ENCODE results near the gene SIDT2. TPM values are rescaled to one million over a fixed set of nuclear protein-coding genes. Genes with fewer than 3 reads are reported as not detected.

The SIDT2 gene
- polyA plus RNA-seq, 1 donor from 2014 or later: 11.1 TPM

DNA sequence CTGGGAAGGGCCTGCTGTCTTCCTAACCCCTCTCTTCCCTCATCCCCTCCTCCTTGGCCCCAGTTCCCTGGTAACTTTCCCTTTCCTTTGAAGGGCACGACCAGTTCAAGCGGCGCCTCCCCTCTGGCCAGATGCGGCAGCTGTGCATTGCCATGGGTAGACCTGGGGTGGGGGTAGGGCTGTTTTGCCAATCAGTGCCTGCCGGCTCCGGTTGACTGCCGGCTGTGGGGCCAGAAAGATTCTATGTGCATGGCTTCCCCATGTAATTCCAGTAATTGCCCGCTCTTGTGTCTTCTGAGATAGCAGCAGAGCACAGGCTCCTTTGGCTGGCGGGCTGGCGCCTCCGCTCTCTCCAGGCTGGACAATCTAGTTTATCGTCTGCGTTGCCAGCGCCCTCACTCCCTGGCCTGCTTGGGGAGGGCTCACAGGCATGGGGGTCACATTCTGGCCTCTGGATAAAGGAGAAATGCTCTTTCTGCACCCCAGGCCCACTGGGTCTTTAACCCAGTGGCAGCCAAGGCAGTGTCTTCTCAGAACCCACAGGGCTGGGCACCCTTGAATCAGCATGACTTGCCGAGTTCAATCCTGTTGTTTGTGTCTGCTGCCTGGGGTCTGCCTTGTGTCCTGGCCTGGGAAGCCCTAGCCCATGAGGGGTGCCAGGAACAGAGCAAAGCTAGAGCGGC, 9.4 kb downstream of the SIDT2 start (continued):
- TF ChIP-seq TAF1 (IDR thresholded peaks at IDR 0.05; ENCODE audit: low read depth): no peak

DNA sequence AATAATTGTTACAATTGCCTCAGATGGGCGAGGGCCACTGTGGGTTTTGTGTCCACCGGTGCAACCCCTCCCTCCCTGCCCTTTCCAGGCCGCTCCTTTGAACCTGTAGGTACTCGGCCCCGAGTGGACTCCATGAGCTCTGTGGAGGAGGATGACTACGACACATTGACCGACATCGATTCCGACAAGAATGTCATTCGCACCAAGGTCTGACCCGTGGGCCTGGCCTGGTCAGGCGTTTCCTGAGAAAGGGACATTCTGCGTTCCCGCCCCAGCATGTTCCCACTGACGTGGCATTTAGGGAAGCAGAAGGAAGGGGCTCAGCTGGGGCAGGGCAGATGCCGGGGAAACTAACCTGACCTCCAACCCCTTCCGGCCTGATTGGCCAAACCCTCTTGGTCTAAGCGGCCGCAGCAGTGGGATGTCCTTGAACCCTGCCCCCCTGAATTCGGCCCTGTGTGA, 10.1 kb downstream of the SIDT2 start:
- H2AFZ ChIP-seq (ENCODE audit: low read depth, low read length): no peak overlapping the region
- no peak overlapping the region for H3K27ac ChIP-seq (ENCODE audit: low read length)
- no peaks in the 10 kb centered on the region for H3K9me2 ChIP-seq (ENCODE audit: insufficient read depth, low read length)
- H4K20me1 ChIP-seq (ENCODE audit: insufficient read depth): no peaks in the 10 kb centered on the region
- H3K79me2 ChIP-seq (replicated peaks; ENCODE audit: insufficient read depth, low read length): no peaks in the 10 kb centered on the region
- H3F3A ChIP-seq (ENCODE audit: insufficient read depth, low read length, poor library complexity, severe bottlenecking): no peaks in the 10 kb centered on the region
- TF ChIP-seq, protein P1, sequence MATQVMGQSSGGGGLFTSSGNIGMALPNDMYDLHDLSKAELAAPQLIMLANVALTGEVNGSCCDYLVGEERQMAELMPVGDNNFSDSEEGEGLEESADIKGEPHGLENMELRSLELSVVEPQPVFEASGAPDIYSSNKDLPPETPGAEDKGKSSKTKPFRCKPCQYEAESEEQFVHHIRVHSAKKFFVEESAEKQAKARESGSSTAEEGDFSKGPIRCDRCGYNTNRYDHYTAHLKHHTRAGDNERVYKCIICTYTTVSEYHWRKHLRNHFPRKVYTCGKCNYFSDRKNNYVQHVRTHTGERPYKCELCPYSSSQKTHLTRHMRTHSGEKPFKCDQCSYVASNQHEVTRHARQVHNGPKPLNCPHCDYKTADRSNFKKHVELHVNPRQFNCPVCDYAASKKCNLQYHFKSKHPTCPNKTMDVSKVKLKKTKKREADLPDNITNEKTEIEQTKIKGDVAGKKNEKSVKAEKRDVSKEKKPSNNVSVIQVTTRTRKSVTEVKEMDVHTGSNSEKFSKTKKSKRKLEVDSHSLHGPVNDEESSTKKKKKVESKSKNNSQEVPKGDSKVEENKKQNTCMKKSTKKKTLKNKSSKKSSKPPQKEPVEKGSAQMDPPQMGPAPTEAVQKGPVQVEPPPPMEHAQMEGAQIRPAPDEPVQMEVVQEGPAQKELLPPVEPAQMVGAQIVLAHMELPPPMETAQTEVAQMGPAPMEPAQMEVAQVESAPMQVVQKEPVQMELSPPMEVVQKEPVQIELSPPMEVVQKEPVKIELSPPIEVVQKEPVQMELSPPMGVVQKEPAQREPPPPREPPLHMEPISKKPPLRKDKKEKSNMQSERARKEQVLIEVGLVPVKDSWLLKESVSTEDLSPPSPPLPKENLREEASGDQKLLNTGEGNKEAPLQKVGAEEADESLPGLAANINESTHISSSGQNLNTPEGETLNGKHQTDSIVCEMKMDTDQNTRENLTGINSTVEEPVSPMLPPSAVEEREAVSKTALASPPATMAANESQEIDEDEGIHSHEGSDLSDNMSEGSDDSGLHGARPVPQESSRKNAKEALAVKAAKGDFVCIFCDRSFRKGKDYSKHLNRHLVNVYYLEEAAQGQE (IDR thresholded peaks at IDR 0.05; ENCODE audit: borderline replicate concordance): no peak
- TF ChIP-seq SMC3 (conservative IDR thresholded peaks at IDR 0.05; ENCODE audit: poor library complexity) (no peak), EZH2 (IDR thresholded peaks at IDR 0.05; ENCODE audit: borderline replicate concordance, insufficient read depth, low read length, poor library complexity, severe bottlenecking) (no peak), EP300 (conservative IDR thresholded peaks at IDR 0.05; ENCODE audit: poor library complexity, severe bottlenecking) (no peak), POLR2AphosphoS5 (IDR thresholded peaks at IDR 0.05) (no peak), TAF1 (IDR thresholded peaks at IDR 0.05; ENCODE audit: low read depth) (no peak), RAD21 (conservative IDR thresholded peaks at IDR 0.05) (no peak), MXI1 (conservative IDR thresholded peaks at IDR 0.05; ENCODE audit: poor library complexity, severe bottlenecking) (no peak)
- TF ChIP-seq, protein P2, sequence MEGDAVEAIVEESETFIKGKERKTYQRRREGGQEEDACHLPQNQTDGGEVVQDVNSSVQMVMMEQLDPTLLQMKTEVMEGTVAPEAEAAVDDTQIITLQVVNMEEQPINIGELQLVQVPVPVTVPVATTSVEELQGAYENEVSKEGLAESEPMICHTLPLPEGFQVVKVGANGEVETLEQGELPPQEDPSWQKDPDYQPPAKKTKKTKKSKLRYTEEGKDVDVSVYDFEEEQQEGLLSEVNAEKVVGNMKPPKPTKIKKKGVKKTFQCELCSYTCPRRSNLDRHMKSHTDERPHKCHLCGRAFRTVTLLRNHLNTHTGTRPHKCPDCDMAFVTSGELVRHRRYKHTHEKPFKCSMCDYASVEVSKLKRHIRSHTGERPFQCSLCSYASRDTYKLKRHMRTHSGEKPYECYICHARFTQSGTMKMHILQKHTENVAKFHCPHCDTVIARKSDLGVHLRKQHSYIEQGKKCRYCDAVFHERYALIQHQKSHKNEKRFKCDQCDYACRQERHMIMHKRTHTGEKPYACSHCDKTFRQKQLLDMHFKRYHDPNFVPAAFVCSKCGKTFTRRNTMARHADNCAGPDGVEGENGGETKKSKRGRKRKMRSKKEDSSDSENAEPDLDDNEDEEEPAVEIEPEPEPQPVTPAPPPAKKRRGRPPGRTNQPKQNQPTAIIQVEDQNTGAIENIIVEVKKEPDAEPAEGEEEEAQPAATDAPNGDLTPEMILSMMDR (IDR thresholded peaks at IDR 0.05; ENCODE audit: poor library complexity, severe bottlenecking): no peak
- no peaks in the 10 kb centered on the region for H3K36me3 ChIP-seq (ENCODE audit: insufficient read depth, low read length)
- H3K9ac ChIP-seq (ENCODE audit: low read length): no peak overlapping the region
- no peak overlapping the region for H3K4me3 ChIP-seq (ENCODE audit: low read length)
- H3K4me2 ChIP-seq (ENCODE audit: low read length): no peak overlapping the region
- no peaks in the 10 kb centered on the region for H3K27me3 ChIP-seq (ENCODE audit: insufficient read depth, low read depth, low read length)
- no peaks in the 10 kb centered on the region for H3K9me3 ChIP-seq (ENCODE audit: low read length)

- no peaks in the 10 kb centered on the region for H3K9me2 ChIP-seq (ENCODE audit: insufficient read depth, low read length)
- no peaks in the 10 kb centered on the region for H3K9me3 ChIP-seq (ENCODE audit: low read length)
- H3K79me2 ChIP-seq (replicated peaks; ENCODE audit: insufficient read depth, low read length): no peaks in the 10 kb centered on the region
- no peak overlapping the region for H3K9ac ChIP-seq (ENCODE audit: low read length)
- no peak overlapping the region for H3K27ac ChIP-seq (ENCODE audit: low read length)
- H3K36me3 ChIP-seq (ENCODE audit: insufficient read depth, low read length): no peaks in the 10 kb centered on the region
- H2AFZ ChIP-seq (ENCODE audit: low read depth, low read length): no peak overlapping the region
- no peaks in the 10 kb centered on the region for H3F3A ChIP-seq (ENCODE audit: insufficient read depth, low read length, poor library complexity, severe bottlenecking)
- TF ChIP-seq RAD21 (conservative IDR thresholded peaks at IDR 0.05): no peak
- no peak for TF ChIP-seq POLR2AphosphoS5 (IDR thresholded peaks at IDR 0.05)
- TF ChIP-seq, protein P2 (IDR thresholded peaks at IDR 0.05; ENCODE audit: poor library complexity, severe bottlenecking): no peak
- TF ChIP-seq EP300 (conservative IDR thresholded peaks at IDR 0.05; ENCODE audit: poor library complexity, severe bottlenecking): no peak
- TF ChIP-seq, protein P1 (IDR thresholded peaks at IDR 0.05; ENCODE audit: borderline replicate concordance): no peak
- TF ChIP-seq SMC3 (conservative IDR thresholded peaks at IDR 0.05; ENCODE audit: poor library complexity): no peak
- no peak for TF ChIP-seq MXI1 (conservative IDR thresholded peaks at IDR 0.05; ENCODE audit: poor library complexity, severe bottlenecking)
- no peak for TF ChIP-seq TAF1 (IDR thresholded peaks at IDR 0.05; ENCODE audit: low read depth)
- no peak for TF ChIP-seq EZH2 (IDR thresholded peaks at IDR 0.05; ENCODE audit: borderline replicate concordance, insufficient read depth, low read length, poor library complexity, severe bottlenecking)
- no peak overlapping the region for H3K4me3 ChIP-seq (ENCODE audit: low read length)
- H3K27me3 ChIP-seq (ENCODE audit: insufficient read depth, low read depth, low read length): no peaks in the 10 kb centered on the region
- H3K4me2 ChIP-seq (ENCODE audit: low read length): no peak overlapping the region
- no peaks in the 10 kb centered on the region for H4K20me1 ChIP-seq (ENCODE audit: insufficient read depth)
Measured at GRCh38 chr11:117189191-117189940, 10.8 kb downstream of the SIDT2 start.

Data from neural cell (in vitro differentiated cells).